HCT116 (cell line): ENCODE data around the gene RAI14. TPM values are rescaled to one million over a fixed set of nuclear protein-coding genes. Genes with fewer than 3 reads are reported as not detected.

Source experiments
- ATAC-seq: fragments of 200-7000 bp; cut with Tn5 transposase; 2 replicates; pipeline ENCODE4 v1.9.1; 2020; ENCODE audit warnings: mild to moderate bottlenecking, moderate library complexity
- BruUV-seq: library from RNA; stranded (reverse); fragments of 400-500 nt; replicated peaks from 2 replicates; lab custom pipeline; 2021; lab: Mats Ljungman, UMichigan
- CTCF ChIA-PET: fragments of 300-600 bp; sonication (Branson Sonifier 250); formaldehyde crosslinking; loops from one replicate; lab custom pipeline; 2021; ENCODE audit warnings: antibody characterized with exemption; lab: Charles Lee
- POLR2A ChIA-PET: fragments of 300-600, 350-600 bp; sonication (Branson Sonifier 250); formaldehyde crosslinking; loops from one replicate; lab custom pipeline; 2021; ENCODE audit warnings: antibody characterized with exemption; lab: Charles Lee
- RAD21 ChIA-PET, 2 experiments: fragments of 300-600 bp; sonication (Branson Sonifier 250); formaldehyde crosslinking; loops; one replicate each; lab custom pipeline; 2023; ENCODE audit warnings: low total read pairs in 2 of 2; ENCODE audit not compliant: uncharacterized antibody in 2 of 2, unreplicated experiment in 2 of 2, low non-redundant PET in 1 of 2; lab: Charles Lee
- DNase-seq: peaks from one replicate; pipeline ENCODE4 v3.0.0-alpha.2; 2010; ENCODE audit warnings: low read depth, low spot score
- H2AFZ ChIP-seq: fragments of 200-600 bp; shearing (Covaris generic), sonication (generic); 2 replicates; pipeline ENCODE4 v1.6.1; 2017; ENCODE audit warnings: low read depth, mixed run types, mixed read lengths, antibody characterized with exemption, low read length; ENCODE audit not compliant: poor library complexity, severe bottlenecking
- H3K27ac ChIP-seq: 2 replicates; pipeline ENCODE4 v1.5.1; 2012; ENCODE audit warnings: low read depth, low read length
- H3K27me3 ChIP-seq: fragments of 200-600 bp; sonication (generic); 2 replicates; pipeline ENCODE4 v1.6.1; 2016; ENCODE audit warnings: mixed run types, low read length, mixed read lengths; ENCODE audit not compliant: insufficient read depth
- H3K36me3 ChIP-seq, 2 experiments: fragments of 200-500 bp in 1 of 2; fragments of 200-600 bp in 1 of 2; sonication (Bioruptor generic) in 1 of 2; sonication (generic) in 1 of 2; 2 replicates each; pipeline versions ENCODE4 v1.5.1 to v1.6.1; 2014 to 2016; ENCODE audit warnings: low read length in 2 of 2, inconsistent platforms in 1 of 2, mixed read lengths in 1 of 2, mixed run types in 1 of 2; ENCODE audit not compliant: insufficient read depth in 2 of 2, control insufficient read depth in 1 of 2
- H3K4me1 ChIP-seq, 2 experiments: fragments of 200-600 bp in 1 of 2; sonication (generic) in 1 of 2; 2 replicates each; pipeline versions ENCODE4 v1.5.1 to v1.6.1; 2012 to 2017; ENCODE audit warnings: low read length in 2 of 2, inconsistent platforms in 1 of 2, mild to moderate bottlenecking in 1 of 2, mixed read lengths in 1 of 2, mixed run types in 1 of 2, moderate library complexity in 1 of 2; ENCODE audit not compliant: insufficient read depth in 2 of 2, control insufficient read depth in 1 of 2
- H3K4me2 ChIP-seq: fragments of 200-600 bp; sonication (generic); 2 replicates; pipeline ENCODE4 v1.6.1; 2017; ENCODE audit warnings: mixed run types, low read length, mixed read lengths
- H3K4me3 ChIP-seq, 2 experiments: fragments of 200-600 bp in 1 of 2; sonication (generic) in 1 of 2; replicated peaks in 1 of 2; 2 replicates each; pipeline ENCODE4 v1.5.1; 2011 to 2016; ENCODE audit warnings: low read length in 2 of 2, control low read depth in 1 of 2, low read depth in 1 of 2, mild to moderate bottlenecking in 1 of 2, mixed read lengths in 1 of 2, mixed run types in 1 of 2
- H3K79me2 ChIP-seq: fragments of 200-600 bp; sonication (generic); 2 replicates; pipeline ENCODE4 v1.6.1; 2017; ENCODE audit warnings: mild to moderate bottlenecking, mixed run types, low read length, moderate library complexity, mixed read lengths; ENCODE audit not compliant: insufficient read depth
- H3K9ac ChIP-seq: fragments of 200-600 bp; sonication (generic); 2 replicates; pipeline ENCODE4 v1.6.1; 2016; ENCODE audit warnings: low read length, mixed read lengths
- H3K9me2 ChIP-seq: fragments of 200-600 bp; sonication (generic), shearing (Covaris generic); 2 replicates; pipeline ENCODE4 v1.6.1; 2017; ENCODE audit warnings: mixed run types, mild to moderate bottlenecking, moderate library complexity; ENCODE audit not compliant: insufficient read depth
- H3K9me3 ChIP-seq, 2 experiments: fragments of 200-500 bp in 1 of 2; fragments of 200-600 bp in 1 of 2; sonication (Bioruptor generic) in 1 of 2; sonication (generic) in 1 of 2; 2 replicates each; pipeline ENCODE4 v1.6.1; 2014 to 2017; ENCODE audit warnings: low read length in 2 of 2, mixed read lengths in 2 of 2, inconsistent platforms in 1 of 2, low read depth in 1 of 2, mild to moderate bottlenecking in 1 of 2, mixed run types in 1 of 2, moderate library complexity in 1 of 2; ENCODE audit not compliant: control insufficient read depth in 1 of 2, insufficient read depth in 1 of 2
- H4K20me1 ChIP-seq: fragments of 200-600 bp; sonication (generic), shearing (Covaris generic); 2 replicates; pipeline ENCODE4 v1.6.1; 2017; ENCODE audit warnings: mixed run types, mild to moderate bottlenecking, moderate library complexity; ENCODE audit not compliant: insufficient read depth
- CBX3 ChIP-seq: IDR thresholded peaks from 2 replicates; pipeline ENCODE4 v1.6.1; 2012; ENCODE audit warnings: low read depth
- CEBPB ChIP-seq: IDR thresholded peaks from 2 replicates; pipeline ENCODE4 v1.6.1; 2012; ENCODE audit warnings: low read depth
- CTCF ChIP-seq, 3 experiments: fragments of 200-600 bp in 1 of 3; sonication (generic) in 1 of 3; IDR thresholded peaks in 2 of 3; conservative IDR thresholded peaks in 1 of 3; 2 replicates each; pipeline ENCODE4 v1.5.1; 2012 to 2017; ENCODE audit warnings: low read depth in 2 of 3, low read length in 2 of 3, antibody characterized with exemption in 1 of 3, borderline replicate concordance in 1 of 3, control low read depth in 1 of 3, mild to moderate bottlenecking in 1 of 3, mixed read lengths in 1 of 3, mixed run types in 1 of 3, moderate library complexity in 1 of 3; ENCODE audit not compliant: insufficient read depth in 1 of 3
- EGR1 ChIP-seq: IDR thresholded peaks from 2 replicates; pipeline ENCODE4 v1.6.1; 2012; ENCODE audit warnings: low read depth
- ELF1 ChIP-seq: IDR thresholded peaks from 2 replicates; pipeline ENCODE4 v1.6.1; 2012; ENCODE audit warnings: low read depth, borderline replicate concordance
- EZH2 ChIP-seq: fragments of 200-600 bp; sonication (generic); IDR thresholded peaks from 2 replicates; pipeline ENCODE4 v1.6.1; 2017; ENCODE audit warnings: antibody characterized with exemption, mixed run types
- EZH2phosphoT487 ChIP-seq: fragments of 200-600 bp; IDR thresholded peaks from 2 replicates; pipeline ENCODE4 v1.6.1; 2018; ENCODE audit warnings: antibody characterized with exemption, borderline replicate concordance
- FOSL1 ChIP-seq: IDR thresholded peaks from 2 replicates; pipeline ENCODE4 v1.6.1; 2012; ENCODE audit warnings: low read depth
- JUND ChIP-seq: IDR thresholded peaks from 2 replicates; pipeline ENCODE4 v1.6.1; 2012
- MAX ChIP-seq: IDR thresholded peaks from 2 replicates; pipeline ENCODE4 v1.6.1; 2012
- POLR2A ChIP-seq: IDR thresholded peaks from 2 replicates; pipeline ENCODE4 v1.7.0; 2011; ENCODE audit warnings: borderline replicate concordance; ENCODE audit not compliant: insufficient read depth, insufficient read length; ENCODE audit errors: extremely low read depth
- POLR2AphosphoS5 ChIP-seq: IDR thresholded peaks from 2 replicates; pipeline ENCODE4 v1.6.1; 2011; ENCODE audit warnings: mild to moderate bottlenecking, low read depth, low read length, moderate library complexity
- RAD21 ChIP-seq: IDR thresholded peaks from 2 replicates; pipeline ENCODE4 v1.6.1; 2012; ENCODE audit warnings: low read depth, mild to moderate bottlenecking
- SIN3A ChIP-seq: IDR thresholded peaks from 2 replicates; pipeline ENCODE4 v1.6.1; 2012; ENCODE audit warnings: low read depth
- SP1 ChIP-seq: IDR thresholded peaks from 2 replicates; pipeline ENCODE4 v1.6.1; 2012; ENCODE audit warnings: low read depth
- SRF ChIP-seq: IDR thresholded peaks from 2 replicates; pipeline ENCODE4 v1.6.1; 2012; ENCODE audit warnings: low read depth
- YY1 ChIP-seq: IDR thresholded peaks from 2 replicates; pipeline ENCODE4 v1.6.1; 2011; ENCODE audit warnings: low read length, low read depth, moderate library complexity, mild to moderate bottlenecking; ENCODE audit not compliant: insufficient replicate concordance; ENCODE audit errors: extremely low read depth
- ZBTB33 ChIP-seq: IDR thresholded peaks from 2 replicates; pipeline ENCODE4 v1.6.1; 2011; ENCODE audit warnings: mild to moderate bottlenecking, low read length, moderate library complexity; ENCODE audit not compliant: insufficient replicate concordance; ENCODE audit errors: extremely low read depth
- ZFX ChIP-seq: fragments of 450-650 bp; IDR thresholded peaks from 2 replicates; pipeline ENCODE4 v1.6.1; 2017
- intact Hi-C: fragments of 100-400 bp; cut with micrococcal nuclease; formaldehyde crosslinking; loops from 2 replicates; pipeline ENCODE4 v1.10.0; 2022
- total RNA-seq: library from RNA; stranded (reverse); gene quantifications from one replicate; pipeline ENCODE4 v1.2.1, GENCODE V29; 2021; ENCODE audit not compliant: unreplicated experiment

The RAI14 gene
- total RNA-seq, 1 experiment from 2014 or later = 47.9 TPM

- DNase-seq (no peak), ATAC-seq (no peak)
- Histone ChIP-seq H3K9me3 (no peaks in the 10 kb centered on the region), H3K27me3 (no peaks in the 10 kb centered on the region), H4K20me1 (no peaks in the 10 kb centered on the region), H3K79me2 (peaks cover 78% of the 10 kb centered on the region), H3K4me1 (peaks cover 13 to 19% of the 10 kb centered on the region in 2 experiments), H3K4me2 (no peak overlapping the region), H3K36me3 (peaks cover 0 to 12% of the 10 kb centered on the region in 2 experiments; a peak in 1 of 4 replicates), H3K9ac (no peak overlapping the region), H3K27ac (no peak overlapping the region), H2AFZ (no peak overlapping the region), H3K4me3 (no peak overlapping the region), H3K9me2 (no peaks in the 10 kb centered on the region)
- BruUV-seq = no TSS peak
- ChIA-PET POLR2A (no interaction called here), CTCF (no interaction called here), RAD21 (no interaction called here)
- intact Hi-C loops = no loop called here
- no peak for TF ChIP-seq SIN3A
- no peak for TF ChIP-seq CBX3
- no peak for TF ChIP-seq CTCF (IDR thresholded peaks at IDR 0.05 in 2 of 3, conservative IDR thresholded peaks at IDR 0.05 in 1 of 3; ENCODE audit: borderline replicate concordance in 1 of 3, insufficient read depth in 1 of 3, low read depth in 2 of 3, low read length in 2 of 3)
- no peak for TF ChIP-seq EZH2
- TF ChIP-seq POLR2A = no peak
- TF ChIP-seq CEBPB = no peak
- TF ChIP-seq ZBTB33 = no peak
- no peak for TF ChIP-seq SRF
- TF ChIP-seq SP1 = no peak
- TF ChIP-seq YY1 = no peak
- TF ChIP-seq RAD21 = no peak
- no peak for TF ChIP-seq EGR1
- TF ChIP-seq ELF1 = no peak
- no peak for TF ChIP-seq MAX
- TF ChIP-seq FOSL1 = no peak
- no peak for TF ChIP-seq EZH2phosphoT487
- no peak for TF ChIP-seq ZFX
- TF ChIP-seq POLR2AphosphoS5 = no peak
- TF ChIP-seq JUND = no peak
Observed at GRCh38 chr5:34660444-34660843, 4.3 kb downstream of the RAI14 start.
